Ishikawa (cell line): Measurements from ENCODE around the gene SLC16A7.

Experiments used
- CEBPB ChIP-seq: IDR thresholded peaks from 2 replicates; pipeline ENCODE4 v1.6.1; 2012
- CREB1 ChIP-seq: IDR thresholded peaks from 2 replicates; pipeline ENCODE4 v1.6.1; 2012; ENCODE audit warnings: low read depth
- EGR1 ChIP-seq: IDR thresholded peaks from 2 replicates; pipeline ENCODE4 v1.6.1; 2012
- EP300 ChIP-seq: IDR thresholded peaks from 2 replicates; pipeline ENCODE4 v1.6.1; 2012; ENCODE audit warnings: borderline replicate concordance
- FOXM1 ChIP-seq: IDR thresholded peaks from 2 replicates; pipeline ENCODE4 v1.6.1; 2012; ENCODE audit warnings: low read depth, borderline replicate concordance
- NFIC ChIP-seq: IDR thresholded peaks from 2 replicates; pipeline ENCODE4 v1.6.1; 2012
- RAD21 ChIP-seq: IDR thresholded peaks from 2 replicates; pipeline ENCODE4 v1.6.1; 2012; ENCODE audit warnings: low read depth
- TAF1 ChIP-seq: IDR thresholded peaks from 2 replicates; pipeline ENCODE4 v1.6.1; 2012; ENCODE audit warnings: low read depth, mild to moderate bottlenecking
- TCF12 ChIP-seq: IDR thresholded peaks from 2 replicates; pipeline ENCODE4 v1.6.1; 2012; ENCODE audit warnings: low read depth
- TEAD4 ChIP-seq: IDR thresholded peaks from 2 replicates; pipeline ENCODE4 v1.6.1; 2012
- YY1 ChIP-seq: IDR thresholded peaks from 2 replicates; pipeline ENCODE4 v1.6.1; 2012; ENCODE audit warnings: low read depth
- ZBTB7A ChIP-seq: IDR thresholded peaks from 2 replicates; pipeline ENCODE4 v1.6.1; 2012; ENCODE audit warnings: low read depth
- TF ChIP-seq, protein P1 (sequence below): IDR thresholded peaks from 2 replicates; pipeline ENCODE4 v1.6.1; 2012; ENCODE audit warnings: low read depth, mild to moderate bottlenecking
- TF ChIP-seq, protein P2 (sequence below): IDR thresholded peaks from 2 replicates; pipeline ENCODE4 v1.6.1; 2012
- TF ChIP-seq, protein P3 (sequence below): IDR thresholded peaks from 2 replicates; pipeline ENCODE4 v1.6.1; 2012

Gene SLC16A7

DNA sequence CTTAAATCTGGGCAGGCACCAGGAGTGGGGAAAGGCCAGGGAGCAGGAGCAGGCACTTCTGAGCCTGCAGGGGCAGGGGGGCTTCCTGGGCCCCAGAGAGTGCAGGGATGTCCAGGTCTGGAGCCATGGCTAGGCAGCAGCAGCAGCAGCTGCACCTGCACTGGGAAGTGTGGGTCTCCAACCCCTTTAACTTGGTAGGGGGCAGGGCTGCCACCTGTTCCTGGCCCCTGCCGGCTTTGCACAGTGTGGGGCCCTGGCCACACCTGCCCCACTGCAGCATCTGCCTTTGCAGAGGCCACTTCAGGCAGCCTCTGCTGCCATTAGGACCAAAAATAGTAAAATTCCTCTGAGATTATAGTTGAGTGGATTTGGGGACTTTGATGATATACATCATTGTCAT, 138.5 kb downstream of the SLC16A7 start:
- TF ChIP-seq, protein P1, sequence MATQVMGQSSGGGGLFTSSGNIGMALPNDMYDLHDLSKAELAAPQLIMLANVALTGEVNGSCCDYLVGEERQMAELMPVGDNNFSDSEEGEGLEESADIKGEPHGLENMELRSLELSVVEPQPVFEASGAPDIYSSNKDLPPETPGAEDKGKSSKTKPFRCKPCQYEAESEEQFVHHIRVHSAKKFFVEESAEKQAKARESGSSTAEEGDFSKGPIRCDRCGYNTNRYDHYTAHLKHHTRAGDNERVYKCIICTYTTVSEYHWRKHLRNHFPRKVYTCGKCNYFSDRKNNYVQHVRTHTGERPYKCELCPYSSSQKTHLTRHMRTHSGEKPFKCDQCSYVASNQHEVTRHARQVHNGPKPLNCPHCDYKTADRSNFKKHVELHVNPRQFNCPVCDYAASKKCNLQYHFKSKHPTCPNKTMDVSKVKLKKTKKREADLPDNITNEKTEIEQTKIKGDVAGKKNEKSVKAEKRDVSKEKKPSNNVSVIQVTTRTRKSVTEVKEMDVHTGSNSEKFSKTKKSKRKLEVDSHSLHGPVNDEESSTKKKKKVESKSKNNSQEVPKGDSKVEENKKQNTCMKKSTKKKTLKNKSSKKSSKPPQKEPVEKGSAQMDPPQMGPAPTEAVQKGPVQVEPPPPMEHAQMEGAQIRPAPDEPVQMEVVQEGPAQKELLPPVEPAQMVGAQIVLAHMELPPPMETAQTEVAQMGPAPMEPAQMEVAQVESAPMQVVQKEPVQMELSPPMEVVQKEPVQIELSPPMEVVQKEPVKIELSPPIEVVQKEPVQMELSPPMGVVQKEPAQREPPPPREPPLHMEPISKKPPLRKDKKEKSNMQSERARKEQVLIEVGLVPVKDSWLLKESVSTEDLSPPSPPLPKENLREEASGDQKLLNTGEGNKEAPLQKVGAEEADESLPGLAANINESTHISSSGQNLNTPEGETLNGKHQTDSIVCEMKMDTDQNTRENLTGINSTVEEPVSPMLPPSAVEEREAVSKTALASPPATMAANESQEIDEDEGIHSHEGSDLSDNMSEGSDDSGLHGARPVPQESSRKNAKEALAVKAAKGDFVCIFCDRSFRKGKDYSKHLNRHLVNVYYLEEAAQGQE, result no peak
- TF ChIP-seq, protein P2, sequence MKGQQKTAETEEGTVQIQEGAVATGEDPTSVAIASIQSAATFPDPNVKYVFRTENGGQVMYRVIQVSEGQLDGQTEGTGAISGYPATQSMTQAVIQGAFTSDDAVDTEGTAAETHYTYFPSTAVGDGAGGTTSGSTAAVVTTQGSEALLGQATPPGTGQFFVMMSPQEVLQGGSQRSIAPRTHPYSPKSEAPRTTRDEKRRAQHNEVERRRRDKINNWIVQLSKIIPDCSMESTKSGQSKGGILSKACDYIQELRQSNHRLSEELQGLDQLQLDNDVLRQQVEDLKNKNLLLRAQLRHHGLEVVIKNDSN, result no peak
- TF ChIP-seq FOXM1, result no peak
- no peak for TF ChIP-seq CREB1
- TF ChIP-seq EGR1, result no peak
- no peak for TF ChIP-seq TEAD4
- TF ChIP-seq NFIC, result no peak
- TF ChIP-seq, protein P3, sequence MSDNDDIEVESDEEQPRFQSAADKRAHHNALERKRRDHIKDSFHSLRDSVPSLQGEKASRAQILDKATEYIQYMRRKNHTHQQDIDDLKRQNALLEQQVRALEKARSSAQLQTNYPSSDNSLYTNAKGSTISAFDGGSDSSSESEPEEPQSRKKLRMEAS, result no peak

DNA sequence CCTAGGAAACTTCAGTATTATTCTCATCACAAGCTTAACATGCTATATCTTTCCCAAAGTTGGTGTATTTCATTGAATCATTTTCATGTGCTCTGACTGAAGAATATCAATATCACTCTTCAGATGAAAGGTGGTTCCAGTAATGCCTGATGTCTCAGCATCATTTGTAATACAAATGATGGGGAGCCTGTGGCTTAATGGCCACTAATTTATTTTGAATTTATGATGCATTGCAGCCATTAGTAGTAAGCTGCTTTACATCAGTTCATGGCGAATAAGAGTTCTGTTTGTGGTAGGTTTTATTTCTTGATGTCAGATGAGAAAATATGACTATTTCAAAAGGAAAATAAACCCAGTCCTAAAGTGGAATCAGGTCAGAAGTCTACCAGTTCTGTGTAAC, 139.4 kb downstream of the SLC16A7 start:
- TF ChIP-seq, protein P3, result no peak
- TF ChIP-seq NFIC (no peak), ZBTB7A (no peak), TCF12 (no peak), YY1 (no peak), EGR1 (no peak), EP300 (no peak), CEBPB (no peak), TAF1 (no peak), TEAD4 (no peak), RAD21 (no peak), FOXM1 (no peak), CREB1 (no peak)
- TF ChIP-seq, protein P1, result no peak
- TF ChIP-seq, protein P2, result no peak

DNA sequence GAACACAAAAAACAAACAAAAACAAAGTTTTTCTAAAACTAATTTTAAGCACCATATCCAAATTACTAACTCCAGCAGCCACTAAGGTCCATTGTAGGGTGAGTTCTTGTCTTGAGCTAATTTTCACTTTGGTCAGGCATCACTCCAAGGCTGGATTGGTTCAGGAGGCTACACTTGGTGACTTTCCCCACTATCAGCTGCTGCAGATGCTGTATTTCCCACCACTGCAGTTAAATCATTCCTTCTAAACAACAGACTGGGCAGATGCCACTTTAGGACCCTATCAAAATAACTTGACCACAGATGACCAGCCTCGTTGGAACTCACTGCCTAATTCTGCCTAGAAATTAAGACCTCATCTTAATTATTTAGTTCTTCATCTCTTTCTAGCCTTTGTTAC, 140.5 kb downstream of the SLC16A7 start:
- TF ChIP-seq NFIC, result no peak
- TF ChIP-seq CEBPB, result no peak
- no peak for TF ChIP-seq EP300
- no peak for TF ChIP-seq EGR1
- no peak for TF ChIP-seq TCF12
- TF ChIP-seq, protein P2, result no peak

DNA sequence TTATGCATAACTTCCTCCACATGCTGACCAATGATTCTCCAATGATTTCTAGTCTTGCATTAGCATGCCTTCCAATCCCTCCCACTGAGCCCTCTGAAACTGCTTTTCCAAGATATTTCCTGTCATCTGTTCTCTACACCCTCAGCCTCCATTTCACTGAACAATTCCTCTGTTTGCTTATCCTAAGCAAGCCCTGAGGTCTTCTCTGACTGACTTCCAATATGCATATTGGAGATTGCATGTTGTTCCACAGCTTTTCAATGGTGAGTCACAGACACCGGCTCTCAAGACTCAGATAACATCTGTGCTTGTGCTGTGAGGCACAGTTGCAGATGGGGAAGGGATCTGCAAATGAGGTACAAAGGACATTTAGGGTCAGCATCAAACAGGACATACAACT, 141.0 kb downstream of the SLC16A7 start:
- TF ChIP-seq, protein P1, result no peak
- TF ChIP-seq FOXM1, result no peak
- TF ChIP-seq YY1, result no peak
- TF ChIP-seq ZBTB7A, result no peak
- TF ChIP-seq TAF1, result no peak
- TF ChIP-seq EP300, result no peak
- no peak for TF ChIP-seq CREB1
- TF ChIP-seq TEAD4, result no peak
- TF ChIP-seq TCF12, result no peak
- TF ChIP-seq, protein P2, result no peak
- TF ChIP-seq NFIC, result no peak
- TF ChIP-seq CEBPB, result no peak
- TF ChIP-seq, protein P3, result no peak
